IPS-20b (cell line): ENCODE measurements around the gene EEF1A1.
"Not testable (repeated sequence)": the region's sequence is repeated elsewhere in the genome, so short reads cannot be mapped to it uniquely, and the experiment has no call there.

Experiments
- H3K27ac ChIP-seq: one replicate; pipeline ENCODE4 v1.5.1; 2013; ENCODE audit warnings: low read length
- H3K27me3 ChIP-seq: 2 replicates; pipeline ENCODE4 v1.6.1; 2013; ENCODE audit warnings: mild to moderate bottlenecking, low read length, inconsistent platforms; ENCODE audit not compliant: insufficient read depth
- H3K36me3 ChIP-seq: 2 replicates; pipeline ENCODE4 v1.6.1; 2013; ENCODE audit warnings: low read depth, mild to moderate bottlenecking, inconsistent platforms, low read length, moderate library complexity; ENCODE audit not compliant: insufficient read depth
- H3K4me1 ChIP-seq: 2 replicates; pipeline ENCODE4 v1.6.1; 2013; ENCODE audit warnings: mild to moderate bottlenecking, control low read depth, inconsistent platforms, low read length, moderate library complexity; ENCODE audit not compliant: insufficient read depth
- H3K4me3 ChIP-seq: 2 replicates; pipeline ENCODE4 v1.5.1; 2013; ENCODE audit warnings: mild to moderate bottlenecking, low read length, inconsistent platforms
- H3K9ac ChIP-seq: 2 replicates; pipeline ENCODE4 v1.6.1; 2013; ENCODE audit warnings: low read depth, mild to moderate bottlenecking, inconsistent platforms, low read length, moderate library complexity
- H3K9me3 ChIP-seq: 2 replicates; pipeline ENCODE4 v1.6.1; 2013; ENCODE audit warnings: mild to moderate bottlenecking, low read depth, low read length, inconsistent platforms; ENCODE audit not compliant: insufficient read depth

The EEF1A1 gene

DNA sequence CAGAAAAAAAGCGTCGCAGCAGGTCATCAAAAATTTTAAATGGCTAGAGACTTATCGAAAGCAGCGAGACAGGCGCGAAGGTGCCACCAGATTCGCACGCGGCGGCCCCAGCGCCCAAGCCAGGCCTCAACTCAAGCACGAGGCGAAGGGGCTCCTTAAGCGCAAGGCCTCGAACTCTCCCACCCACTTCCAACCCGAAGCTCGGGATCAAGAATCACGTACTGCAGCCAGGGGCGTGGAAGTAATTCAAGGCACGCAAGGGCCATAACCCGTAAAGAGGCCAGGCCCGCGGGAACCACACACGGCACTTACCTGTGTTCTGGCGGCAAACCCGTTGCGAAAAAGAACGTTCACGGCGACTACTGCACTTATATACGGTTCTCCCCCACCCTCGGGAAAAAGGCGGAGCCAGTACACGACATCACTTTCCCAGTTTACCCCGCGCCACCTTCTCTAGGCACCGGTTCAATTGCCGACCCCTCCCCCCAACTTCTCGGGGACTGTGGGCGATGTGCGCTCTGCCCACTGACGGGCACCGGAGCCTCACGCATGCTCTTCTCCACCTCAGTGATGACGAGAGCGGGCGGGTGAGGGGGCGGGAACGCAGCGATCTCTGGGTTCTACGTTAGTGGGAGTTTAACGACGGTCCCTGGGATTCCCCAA is at the start of gene EEF1A1:
Gene EEF1A1 (minus strand): TSS at position 345 of the 663 bp plus-strand sequence. CDS start 1,006 bp downstream, outside the sequence.
- Histone ChIP-seq H3K4me3 (peak within 1 kb of the TSS; percentile 96), H3K27me3 (no peaks in the 10 kb centered on the region), H3K36me3 (peaks cover 49% of the 10 kb centered on the region), H3K9ac (peak within 1 kb of the TSS; percentile 100), H3K27ac (peak within 1 kb of the TSS; percentile 98), H3K9me3 (no peaks in the 10 kb centered on the region), H3K4me1 (peaks cover 10% of the 10 kb centered on the region; the same call in 1 of the 2 replicates)

DNA sequence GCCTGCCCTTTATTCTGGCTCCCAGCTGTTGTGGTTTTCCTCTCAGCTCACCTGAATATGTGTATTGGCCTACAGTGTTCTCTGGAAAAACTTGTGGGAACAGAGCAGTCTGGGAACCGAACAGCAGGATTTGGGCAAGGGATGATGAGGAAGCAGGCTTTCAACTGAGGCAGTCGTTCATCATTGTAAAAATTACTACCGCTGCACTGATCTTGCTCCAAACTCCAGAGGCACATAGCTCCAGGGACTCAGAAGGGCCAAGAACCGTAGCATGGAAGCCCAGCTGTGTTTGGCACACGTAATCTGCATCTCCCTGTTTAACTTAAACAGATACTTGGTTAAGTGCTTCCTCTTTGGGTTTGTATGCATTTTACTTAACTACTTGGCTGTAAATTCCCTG is 48.3 kb upstream of the EEF1A1 start:
- Histone ChIP-seq H3K9me3 (no peaks in the 10 kb centered on the region), H3K4me1 (peaks cover 9% of the 10 kb centered on the region), H3K36me3 (no peaks in the 10 kb centered on the region), H3K9ac (no peak overlapping the region), H3K4me3 (no peak overlapping the region), H3K27me3 (no peaks in the 10 kb centered on the region), H3K27ac (no peak overlapping the region)

DNA sequence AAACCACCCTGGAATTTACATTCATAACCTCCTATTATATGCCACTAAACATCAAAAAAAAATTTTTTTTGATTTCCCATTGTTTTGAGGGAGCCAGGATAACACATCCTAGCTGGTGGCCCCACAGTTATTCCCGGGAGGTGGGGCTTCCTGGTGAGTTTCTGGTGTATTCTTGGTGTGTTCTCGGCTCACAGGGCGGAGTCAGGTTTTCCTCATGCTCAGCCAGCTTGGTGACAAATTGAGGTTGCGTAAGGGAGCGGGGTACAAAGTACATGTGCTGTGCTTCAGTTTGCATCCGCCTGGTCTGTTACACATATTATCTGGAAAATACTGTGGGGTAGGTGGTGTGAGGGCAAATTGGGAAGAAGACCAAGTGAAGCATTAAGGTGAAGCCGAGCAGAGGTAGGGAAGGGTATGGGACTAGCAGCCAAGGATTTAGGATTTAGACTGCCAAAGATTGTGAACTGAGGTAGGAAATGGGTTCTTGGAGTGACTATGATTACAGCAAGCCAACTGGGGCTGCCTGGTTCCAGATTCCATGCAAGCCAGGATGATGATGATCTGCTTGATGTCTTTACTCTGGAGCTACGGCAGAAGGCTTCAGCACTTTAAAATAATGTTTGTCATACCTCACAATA is 46.2 kb upstream of the EEF1A1 start:
- Histone ChIP-seq H3K36me3 (no peaks in the 10 kb centered on the region), H3K9ac (no peak overlapping the region), H3K4me1 (peaks cover 9% of the 10 kb centered on the region), H3K27me3 (no peaks in the 10 kb centered on the region), H3K27ac (no peak overlapping the region), H3K9me3 (no peaks in the 10 kb centered on the region), H3K4me3 (no peak overlapping the region)

DNA sequence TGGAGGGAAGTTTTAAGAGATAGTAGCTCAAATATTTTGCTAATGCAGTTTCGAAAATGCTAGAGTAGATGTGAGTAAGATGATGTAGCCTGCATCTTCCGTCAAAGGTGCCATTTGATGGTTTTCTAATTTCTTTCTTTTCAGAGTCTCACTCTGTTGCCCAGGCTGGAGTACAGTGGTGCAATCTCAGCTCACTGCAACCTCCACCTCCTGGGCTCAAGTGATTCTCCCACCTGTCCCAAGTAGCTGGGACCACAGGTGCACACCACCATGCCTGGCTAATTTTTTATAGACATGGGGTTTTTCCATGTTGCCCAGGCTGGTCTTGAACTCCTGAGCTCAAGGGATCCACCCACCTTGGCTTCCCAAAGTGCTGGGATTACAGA is 45.6 kb upstream of the EEF1A1 start:
- H3K27me3 ChIP-seq, H3K4me1 ChIP-seq, H3K36me3 ChIP-seq, H3K27ac ChIP-seq, H3K9me3 ChIP-seq, H3K4me3 ChIP-seq: not testable (repeated sequence)
- peak overlapping the region; percentile 29; the same call in 1 of the 2 replicates for H3K9ac ChIP-seq

DNA sequence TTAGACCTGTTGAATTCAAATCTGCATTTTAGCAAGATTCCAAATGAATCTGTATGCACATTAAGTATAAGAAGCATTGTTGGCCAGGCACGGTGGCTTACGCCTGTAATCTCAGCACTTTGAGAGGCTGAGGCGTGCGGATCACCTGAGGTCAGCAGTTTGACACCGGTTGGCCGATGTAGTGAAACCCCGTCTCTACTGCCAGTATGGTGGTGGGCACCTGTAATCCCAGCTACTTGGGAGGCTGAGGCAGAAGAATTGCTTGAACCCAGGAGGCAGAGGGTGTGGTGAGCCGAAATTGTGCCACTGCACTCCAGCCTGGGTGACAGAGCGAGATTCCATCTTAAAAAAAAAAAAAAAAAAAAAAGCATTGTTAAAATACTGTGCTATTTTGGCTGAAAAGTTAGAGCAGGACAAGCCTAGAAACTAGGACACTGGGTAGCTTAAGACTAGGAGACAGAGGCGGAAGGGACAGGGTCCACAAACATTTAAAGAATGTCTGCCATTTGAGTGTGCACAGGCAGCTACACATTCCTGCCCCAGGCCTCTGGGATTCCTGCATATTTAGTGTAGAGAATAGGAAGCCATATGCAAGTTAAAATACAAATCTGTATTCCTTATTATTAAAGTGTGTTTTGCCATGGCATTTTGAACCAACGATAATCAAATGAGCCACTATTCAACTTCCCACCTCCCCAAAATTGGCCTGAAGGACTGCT is 45.1 kb upstream of the EEF1A1 start:
- H3K9ac ChIP-seq: peak overlapping the region; percentile 50; the same call in 1 of the 2 replicates
- peak overlapping the region; percentile 69 for H3K27ac ChIP-seq
- peaks cover 9% of the 10 kb centered on the region for H3K4me1 ChIP-seq
- no peaks in the 10 kb centered on the region for H3K9me3 ChIP-seq
- no peaks in the 10 kb centered on the region for H3K27me3 ChIP-seq
- H3K36me3 ChIP-seq: no peaks in the 10 kb centered on the region
- no peak overlapping the region for H3K4me3 ChIP-seq

DNA sequence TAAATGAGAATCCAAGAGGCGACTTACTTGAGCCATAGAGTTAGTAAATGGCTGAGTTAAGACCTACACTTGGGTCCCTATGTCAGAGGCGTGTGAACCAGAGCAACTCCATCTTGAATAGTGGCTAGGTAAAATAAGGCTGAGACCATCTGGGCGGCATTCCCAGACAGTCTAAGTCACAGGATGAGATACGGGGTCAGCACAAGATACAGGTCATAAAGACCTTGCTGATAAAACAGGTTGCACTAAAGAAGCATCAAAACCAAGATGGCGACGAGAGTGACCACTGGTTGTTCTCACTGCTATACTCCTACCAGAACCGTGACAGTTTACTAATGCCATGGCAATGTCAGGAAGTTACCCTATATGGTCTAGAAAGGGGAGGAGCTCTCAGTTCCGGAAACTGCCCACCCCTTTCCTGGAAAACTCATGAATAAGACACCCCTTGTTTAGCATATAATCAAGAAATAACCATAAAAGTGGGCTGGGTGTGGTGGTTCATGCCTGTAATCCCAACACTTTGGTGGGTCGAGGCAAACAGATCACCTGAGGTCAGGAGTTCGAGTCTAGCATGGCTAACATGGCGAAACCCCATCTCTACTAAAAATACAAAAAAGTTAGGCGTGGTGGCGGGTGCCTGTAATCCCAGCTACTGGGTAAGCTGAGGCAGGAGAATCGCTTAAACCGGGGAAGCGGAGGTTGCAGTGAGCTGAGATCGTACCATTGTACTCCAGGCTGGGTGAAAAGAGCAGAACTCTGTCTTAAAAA is 43.9 kb upstream of the EEF1A1 start:
- Histone ChIP-seq H3K9me3 (no peaks in the 10 kb centered on the region), H3K4me3 (no peak overlapping the region), H3K27ac (no peak overlapping the region), H3K9ac (no peak overlapping the region), H3K4me1 (peaks cover 14% of the 10 kb centered on the region), H3K27me3 (no peaks in the 10 kb centered on the region), H3K36me3 (no peaks in the 10 kb centered on the region)

DNA sequence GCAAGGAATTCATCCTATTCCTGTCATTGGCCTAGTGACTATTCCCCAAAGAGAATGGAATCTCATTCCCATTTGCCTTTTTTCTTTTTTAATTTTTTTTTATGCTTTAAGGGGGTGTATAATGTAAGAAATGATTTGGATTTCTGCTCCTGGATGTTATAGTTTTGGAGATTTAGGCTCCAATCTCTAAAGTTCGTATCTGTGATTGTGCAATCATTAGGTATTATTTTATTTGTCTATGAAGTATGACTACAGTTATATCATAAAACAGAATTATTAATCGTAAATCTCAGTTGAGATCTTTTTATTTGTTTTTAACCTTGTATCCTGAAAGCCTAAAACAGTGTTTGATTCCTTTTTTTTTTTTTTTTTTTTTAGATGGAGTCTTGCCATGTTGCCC is 41.7 kb upstream of the EEF1A1 start:
- Histone ChIP-seq H3K9ac (no peak overlapping the region), H3K4me1 (peaks cover 24% of the 10 kb centered on the region), H3K9me3 (no peaks in the 10 kb centered on the region), H3K4me3 (no peak overlapping the region), H3K27me3 (no peaks in the 10 kb centered on the region), H3K36me3 (no peaks in the 10 kb centered on the region), H3K27ac (no peak overlapping the region)

DNA sequence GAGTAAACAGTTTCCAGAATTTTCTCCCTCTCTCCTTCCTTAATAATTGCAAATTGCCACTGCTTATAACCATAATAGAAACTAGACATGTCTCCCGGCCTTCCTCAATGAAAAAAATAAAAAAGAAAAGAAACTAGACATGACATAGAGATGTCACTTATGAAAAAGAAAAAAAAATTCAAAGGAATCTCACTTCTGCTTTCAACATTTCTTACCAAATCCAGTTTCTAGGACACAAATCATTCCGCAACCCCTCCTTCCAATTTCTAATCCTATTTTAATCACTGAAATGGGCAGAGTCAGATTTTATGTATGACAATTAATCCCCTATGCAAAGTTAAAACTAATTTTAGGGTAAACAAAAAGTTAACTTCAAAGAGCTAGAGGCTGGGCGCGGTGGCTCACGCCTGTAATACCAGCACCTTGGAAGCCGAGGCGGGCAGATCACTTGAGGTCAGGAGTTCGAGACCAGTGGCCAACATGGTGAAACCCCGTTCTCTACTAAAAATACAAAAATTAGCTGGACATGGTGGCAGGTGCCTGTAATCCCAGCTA is 40.1 kb upstream of the EEF1A1 start:
- Histone ChIP-seq H3K27me3 (no peaks in the 10 kb centered on the region), H3K27ac (no peak overlapping the region), H3K9ac (no peak overlapping the region), H3K36me3 (no peaks in the 10 kb centered on the region), H3K4me1 (peaks cover 25% of the 10 kb centered on the region), H3K4me3 (no peak overlapping the region), H3K9me3 (no peaks in the 10 kb centered on the region)

DNA sequence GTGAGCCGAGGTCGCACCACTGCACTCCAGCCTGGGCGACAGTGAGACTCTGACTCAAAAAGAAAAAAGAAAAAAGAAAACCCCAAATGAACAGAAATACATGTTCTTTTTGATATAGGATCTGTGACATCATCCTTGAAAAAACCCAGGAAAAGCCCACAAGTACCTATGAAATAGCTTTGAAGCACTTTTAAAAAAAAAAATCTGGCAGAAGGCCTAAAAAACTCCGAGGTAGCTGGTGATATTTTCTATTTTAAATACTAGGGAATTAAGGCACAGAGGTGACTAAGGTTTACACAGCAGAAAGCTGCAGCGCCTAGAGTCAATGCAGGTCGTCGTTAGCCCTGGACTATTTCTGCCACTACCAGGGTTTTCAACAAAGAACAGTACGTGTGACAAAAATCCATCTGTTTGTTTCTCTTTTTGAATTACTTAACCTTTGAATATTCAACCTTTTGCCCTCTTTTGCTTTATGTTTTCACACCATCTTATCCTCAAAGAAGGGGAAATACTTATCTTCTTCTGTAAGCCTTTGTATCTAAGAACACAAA is 39.4 kb upstream of the EEF1A1 start:
- no peak overlapping the region for H3K9ac ChIP-seq
- peaks cover 21% of the 10 kb centered on the region; the same call in 1 of the 2 replicates for H3K4me1 ChIP-seq

DNA sequence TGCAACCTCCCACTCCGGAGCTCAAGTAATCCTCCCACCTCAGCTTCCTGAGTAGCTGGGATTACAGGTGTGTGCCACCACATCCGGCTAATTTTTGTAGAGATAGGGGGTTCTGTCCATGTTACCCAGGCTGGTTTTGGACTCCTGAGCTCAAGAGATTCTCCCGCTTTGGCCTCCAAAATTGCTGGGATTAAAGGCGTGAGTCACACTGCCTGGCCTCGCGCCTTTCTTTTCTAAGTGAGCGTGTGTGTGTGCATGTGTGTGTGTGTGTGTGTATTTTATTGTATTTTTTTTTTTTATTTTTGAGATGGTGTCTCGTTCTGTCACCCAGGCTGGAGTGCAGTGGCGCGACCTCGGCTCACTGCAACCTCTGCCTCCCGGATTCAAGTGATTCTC is 38.6 kb upstream of the EEF1A1 start:
- not testable (repeated sequence) for H3K27me3 ChIP-seq, H3K36me3 ChIP-seq, H3K27ac ChIP-seq, H3K9ac ChIP-seq, H3K9me3 ChIP-seq, H3K4me3 ChIP-seq
- peaks cover 21% of the 10 kb centered on the region; the same call in 1 of the 2 replicates for H3K4me1 ChIP-seq

More for the DNA sequence above, 39.4 kb upstream of the EEF1A1 start:
- Histone ChIP-seq H3K9me3 (no peaks in the 10 kb centered on the region), H3K36me3 (no peaks in the 10 kb centered on the region), H3K27me3 (no peaks in the 10 kb centered on the region), H3K4me3 (no peak overlapping the region), H3K27ac (no peak overlapping the region)
